GM04503 (cell line): ENCODE results near the gene SLC39A13.

Experiments
- DNase-seq: peaks from one replicate; pipeline ENCODE4 v3.0.0-alpha.2; 2012; ENCODE audit warnings: low read depth

SLC39A13 gene

DNA sequence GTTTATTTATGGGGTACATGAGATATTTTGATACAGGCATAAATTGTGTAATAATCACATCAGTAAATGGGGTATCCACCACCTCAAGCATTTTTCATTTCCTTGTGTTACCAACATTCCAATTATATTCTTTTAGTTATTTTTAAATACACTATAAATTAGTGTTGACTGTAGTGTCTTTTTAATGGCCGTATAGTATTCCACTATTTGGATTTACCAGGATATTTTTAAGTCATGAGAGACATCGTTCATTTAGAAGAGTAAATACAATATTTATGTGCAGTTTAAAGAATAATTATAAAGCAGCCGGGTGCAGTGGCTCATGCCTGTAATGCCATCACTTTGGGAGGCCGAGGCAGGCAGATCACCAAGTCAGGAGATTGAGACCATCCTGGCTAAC, 23.9 kb upstream of the SLC39A13 start:
- DNase-seq, result no peak

DNA sequence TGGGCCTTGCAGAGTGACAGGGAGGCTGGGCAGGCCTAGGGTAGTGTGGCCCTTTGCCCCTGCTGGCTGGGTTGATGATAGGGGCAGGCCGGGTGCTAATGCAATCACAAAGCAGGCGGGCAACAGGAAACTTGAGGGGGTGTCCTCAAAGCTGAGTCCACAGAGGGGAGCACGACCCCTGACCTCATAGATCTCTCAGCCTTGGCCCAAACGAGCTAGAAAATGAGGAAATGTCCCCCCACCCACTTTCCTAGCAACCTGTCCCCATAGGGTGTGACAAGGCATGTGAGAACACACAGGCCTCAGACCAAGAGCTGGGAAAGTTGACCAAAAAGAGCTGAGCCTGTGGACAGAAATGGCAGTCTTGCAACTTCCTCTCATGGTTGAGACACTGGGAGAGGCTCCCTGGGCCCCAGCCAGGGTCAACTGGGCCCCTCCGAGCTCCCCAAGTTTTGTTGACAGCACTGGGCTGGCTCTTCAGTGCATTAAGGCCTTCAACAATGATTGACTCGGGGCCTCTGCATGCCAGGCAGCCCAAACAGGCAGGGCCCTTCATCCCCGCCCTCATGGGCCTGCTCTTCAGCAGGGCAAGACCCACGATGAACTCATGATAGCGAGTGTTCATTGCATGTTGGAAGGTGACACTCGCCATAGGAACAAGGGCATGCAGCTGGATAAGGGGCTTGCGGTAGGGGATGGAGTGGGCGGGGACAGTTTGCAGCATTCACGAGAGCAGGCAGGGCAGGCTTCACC, 20.3 kb upstream of the SLC39A13 start:
- DNase-seq, result no peak

DNA sequence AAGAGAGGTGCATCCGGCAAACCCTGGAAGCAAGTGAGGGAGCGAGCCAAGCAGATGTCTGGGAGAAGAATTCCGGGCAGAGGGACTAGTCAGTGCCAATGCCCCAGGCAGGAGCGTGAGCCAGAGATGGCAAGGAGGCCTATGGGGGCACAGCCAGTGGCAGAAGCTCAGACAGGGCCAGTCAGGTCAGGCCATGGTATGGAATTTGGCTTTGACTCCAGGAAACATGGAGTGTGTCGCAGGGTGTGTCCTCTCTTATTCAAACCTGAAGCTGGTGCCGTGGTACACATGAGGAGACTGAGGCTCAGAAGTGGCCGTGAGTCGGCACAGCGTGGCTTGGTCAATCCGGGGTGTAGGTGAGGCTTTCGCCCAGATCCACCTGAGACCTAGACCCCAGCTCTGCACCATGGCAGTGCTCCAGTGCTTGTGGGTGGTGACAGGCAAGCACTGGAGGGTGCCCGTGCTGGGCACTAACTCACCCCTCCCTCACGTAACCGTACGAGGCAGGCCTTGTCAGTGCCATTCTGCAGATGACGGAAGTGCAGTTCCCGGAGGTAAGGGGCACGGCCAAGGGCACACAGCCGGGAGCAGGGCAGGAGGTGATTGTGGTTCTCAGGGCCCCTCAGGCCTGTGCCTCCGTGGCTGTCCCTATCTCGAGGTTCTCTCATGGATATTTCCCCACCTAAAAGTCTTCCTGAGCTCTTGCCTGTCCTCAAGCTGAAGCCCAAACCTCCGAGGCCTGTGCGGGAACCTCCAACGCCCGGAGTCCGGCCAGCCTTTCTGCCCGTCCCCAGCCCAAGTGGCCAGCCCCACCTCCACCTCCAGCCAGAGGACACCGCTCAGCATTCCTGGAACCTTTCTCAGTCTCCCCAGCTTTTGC, 19.5 kb upstream of the SLC39A13 start:
- DNase-seq, result no peak

DNA sequence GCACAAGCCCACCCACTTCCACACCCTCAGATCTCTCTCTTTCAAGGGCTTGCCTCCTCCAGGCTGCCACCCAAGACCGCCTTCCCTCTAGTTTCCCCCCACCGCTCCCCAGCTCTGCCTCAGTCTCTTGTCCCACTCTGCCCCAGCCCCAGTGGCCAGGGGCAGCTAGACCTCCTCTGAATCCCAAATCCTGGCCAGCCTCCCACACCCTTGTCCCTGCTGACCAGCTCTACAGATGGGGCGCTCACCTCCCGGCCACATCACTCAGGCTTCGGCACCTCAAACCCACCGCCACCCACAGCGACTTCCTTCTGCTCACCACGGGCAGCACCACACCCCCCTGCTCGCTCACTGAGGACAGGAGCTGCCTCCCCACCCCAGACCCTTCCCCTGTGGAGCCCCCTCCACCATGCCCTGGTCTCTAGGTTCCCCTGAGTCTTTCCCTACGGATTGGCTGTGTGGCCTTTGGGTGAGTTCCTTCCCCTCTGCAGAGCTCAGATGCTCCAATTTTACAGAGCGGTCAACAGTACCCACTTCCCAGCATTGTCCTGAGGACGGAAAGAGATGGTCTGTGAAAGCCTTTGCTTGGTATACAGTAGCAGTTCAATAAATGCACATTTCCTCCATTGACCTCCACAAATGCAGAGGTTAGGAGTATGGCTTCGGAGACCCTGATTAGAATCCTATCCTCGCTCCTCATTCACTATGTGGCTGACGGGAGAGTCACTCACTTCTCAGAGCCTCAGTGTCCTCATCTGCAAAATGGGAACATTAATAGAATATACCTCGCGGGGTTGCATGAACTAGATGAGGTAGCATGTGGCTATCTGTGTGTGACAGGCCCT, 18.6 kb upstream of the SLC39A13 start:
- DNase-seq, result no peak

DNA sequence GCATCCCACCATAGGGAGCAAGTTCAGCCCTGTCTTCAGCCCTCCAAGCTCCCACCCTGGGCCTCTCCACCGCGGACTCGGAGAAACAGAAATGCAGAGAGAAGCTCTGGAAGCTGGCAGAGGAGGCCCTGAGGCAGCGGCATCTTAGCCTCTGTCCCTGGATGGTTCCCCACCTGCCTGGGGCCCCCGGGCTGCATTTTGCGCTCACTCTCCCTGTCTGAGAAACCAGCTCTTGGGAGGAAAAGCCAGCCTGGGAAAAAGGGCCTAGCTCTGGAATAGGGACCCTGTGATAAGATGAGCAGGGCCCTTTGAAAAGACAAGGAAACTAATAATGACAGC, 18.0 kb upstream of the SLC39A13 start:
- no peak for DNase-seq

DNA sequence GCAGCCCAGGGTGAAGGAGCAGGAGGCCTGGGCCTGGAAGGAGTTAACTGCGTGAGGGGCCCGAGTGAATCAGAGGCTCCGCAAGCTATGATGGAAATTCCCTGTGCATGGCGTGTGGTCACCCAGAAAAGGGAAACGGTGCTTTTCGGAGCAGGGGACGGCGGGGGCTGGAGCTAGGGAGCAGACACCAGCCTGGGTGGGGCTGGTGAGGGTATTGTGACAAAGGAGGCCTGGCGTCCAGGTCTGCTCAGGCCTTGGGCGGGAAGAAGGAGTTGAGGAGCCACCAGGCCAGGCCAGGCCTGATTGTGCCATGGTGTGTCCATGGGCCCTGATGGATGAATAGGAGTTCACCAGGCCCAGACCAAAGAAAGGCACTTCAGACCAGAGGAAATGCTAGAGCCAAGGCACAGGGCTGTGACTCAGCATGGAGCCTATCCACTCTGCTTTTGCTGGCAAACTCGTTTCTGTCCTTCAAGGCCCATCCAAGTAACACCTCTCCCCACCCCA, 17.3 kb upstream of the SLC39A13 start:
- no peak for DNase-seq

DNA sequence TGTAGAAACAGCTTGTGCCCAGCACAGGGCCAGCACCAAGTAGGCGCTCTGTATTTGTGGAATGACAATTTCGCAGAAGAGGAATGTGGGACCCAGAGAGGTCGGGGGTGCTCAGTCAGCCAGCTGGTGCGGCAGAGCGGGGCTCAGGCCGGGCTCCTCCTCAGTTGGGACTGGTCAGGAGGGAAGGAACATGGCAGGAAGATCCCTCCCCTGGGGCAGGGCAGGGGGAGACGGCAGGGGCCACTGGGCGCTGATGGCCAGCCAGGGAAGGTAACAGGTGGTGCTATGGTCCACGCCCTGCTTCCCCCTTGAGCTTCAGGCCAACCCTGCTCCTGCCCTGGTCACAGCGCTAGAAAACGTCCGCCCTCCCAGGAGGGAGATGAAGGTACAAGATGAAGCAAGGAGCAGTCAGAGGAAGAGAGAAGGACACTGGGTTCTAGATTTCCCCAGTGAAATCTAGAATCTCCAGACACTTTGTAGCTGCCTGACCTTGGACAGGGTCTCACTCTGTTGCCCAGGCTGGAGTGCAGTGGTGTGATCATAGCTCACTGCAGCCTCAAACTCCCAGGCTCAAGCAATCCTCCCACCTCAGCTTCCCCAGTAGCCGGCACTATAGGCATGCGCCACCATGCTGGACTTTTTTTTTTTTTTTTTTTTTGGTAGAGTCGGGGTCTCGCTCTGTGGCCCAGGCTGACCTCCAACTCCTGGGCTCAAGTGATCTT, 16.5 kb upstream of the SLC39A13 start:
- DNase-seq, result no peak

DNA sequence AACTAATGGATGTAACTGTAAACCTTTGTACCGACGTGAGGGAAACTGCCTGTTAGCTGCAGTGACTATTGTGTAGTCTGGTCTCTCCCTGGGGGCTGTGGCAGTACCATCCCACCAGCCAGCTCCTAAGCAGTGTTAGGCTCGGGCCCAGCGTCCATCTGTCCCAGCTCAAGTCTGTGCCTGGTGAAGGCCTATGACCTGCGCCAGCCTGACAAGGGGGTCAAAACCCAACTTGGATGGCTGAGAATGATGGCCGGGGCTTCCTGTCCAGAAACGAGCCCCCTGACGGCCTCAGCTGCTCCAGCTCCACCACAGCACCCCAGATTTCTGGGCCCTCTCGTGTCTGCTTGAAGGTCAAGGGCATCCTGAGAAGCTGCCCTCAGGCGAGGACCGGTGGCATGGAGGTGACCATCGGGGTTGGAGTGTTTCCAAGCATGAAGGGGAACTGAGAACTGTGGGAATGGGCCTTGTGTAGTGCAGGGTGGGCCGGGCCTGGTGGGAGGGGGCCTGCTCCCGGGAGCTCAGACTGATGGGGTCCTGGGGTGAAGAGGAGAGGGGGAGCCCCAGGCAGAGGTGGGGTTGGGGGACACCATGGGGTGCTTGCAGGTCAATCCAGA, 15.7 kb upstream of the SLC39A13 start:
- no peak for DNase-seq

DNA sequence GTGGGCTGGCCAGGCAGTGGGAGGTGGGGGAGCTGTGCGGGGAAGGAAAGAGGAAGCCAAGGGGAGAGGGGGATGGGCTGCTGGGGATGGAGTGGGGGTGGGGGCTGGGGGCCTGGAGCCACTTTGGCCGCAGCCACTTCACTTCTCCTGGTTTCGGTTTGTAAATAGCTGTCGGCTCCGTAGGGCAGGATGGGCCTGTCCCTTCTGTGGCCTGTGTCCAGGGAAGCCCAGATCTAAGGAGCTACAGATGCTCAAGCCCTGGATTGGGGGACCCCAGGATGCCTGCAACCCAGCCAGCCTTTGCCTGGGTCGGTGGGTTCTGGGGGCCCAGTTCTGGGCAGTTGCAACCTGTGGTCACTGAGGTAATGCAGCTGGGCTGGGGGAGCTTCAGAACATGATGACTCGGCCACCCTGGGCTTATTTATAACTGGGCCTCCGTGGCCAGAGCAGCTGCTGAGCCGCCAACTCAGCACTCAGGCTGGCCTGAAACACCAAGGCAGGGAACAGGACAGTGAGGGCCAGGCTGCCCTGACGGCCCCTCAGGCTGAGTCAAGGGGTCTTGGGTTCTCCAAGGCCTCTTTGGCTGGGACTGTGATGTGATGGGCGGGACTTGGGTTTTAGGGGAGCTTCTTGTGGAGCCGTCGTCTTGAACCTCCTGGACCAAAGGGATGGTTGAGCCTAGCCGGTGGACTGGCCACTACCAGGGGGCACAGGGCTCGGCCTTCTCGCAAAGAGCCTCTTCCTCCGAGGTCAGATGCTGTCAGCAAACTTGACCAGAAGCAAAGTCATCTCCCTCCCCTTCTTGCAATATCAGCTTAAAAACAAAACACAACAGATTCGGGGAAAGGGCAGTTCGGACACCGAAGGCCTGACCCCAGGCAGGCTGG, 15.0 kb upstream of the SLC39A13 start:
- no peak for DNase-seq

DNA sequence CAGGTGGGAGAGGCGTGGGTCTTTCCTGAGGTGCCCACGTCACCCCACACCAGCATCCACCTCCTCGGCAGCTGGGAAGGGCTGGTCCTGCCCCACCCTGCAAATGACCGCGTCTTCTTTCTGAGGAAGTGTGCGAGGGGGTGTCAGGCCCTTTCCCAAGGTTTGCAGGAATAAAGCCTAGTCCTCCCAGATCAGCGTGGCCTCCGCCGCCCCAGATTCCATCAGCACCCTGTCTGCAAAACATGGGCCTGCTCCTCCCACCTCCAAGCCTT, 14.4 kb upstream of the SLC39A13 start:
- no peak for DNase-seq

DNA sequence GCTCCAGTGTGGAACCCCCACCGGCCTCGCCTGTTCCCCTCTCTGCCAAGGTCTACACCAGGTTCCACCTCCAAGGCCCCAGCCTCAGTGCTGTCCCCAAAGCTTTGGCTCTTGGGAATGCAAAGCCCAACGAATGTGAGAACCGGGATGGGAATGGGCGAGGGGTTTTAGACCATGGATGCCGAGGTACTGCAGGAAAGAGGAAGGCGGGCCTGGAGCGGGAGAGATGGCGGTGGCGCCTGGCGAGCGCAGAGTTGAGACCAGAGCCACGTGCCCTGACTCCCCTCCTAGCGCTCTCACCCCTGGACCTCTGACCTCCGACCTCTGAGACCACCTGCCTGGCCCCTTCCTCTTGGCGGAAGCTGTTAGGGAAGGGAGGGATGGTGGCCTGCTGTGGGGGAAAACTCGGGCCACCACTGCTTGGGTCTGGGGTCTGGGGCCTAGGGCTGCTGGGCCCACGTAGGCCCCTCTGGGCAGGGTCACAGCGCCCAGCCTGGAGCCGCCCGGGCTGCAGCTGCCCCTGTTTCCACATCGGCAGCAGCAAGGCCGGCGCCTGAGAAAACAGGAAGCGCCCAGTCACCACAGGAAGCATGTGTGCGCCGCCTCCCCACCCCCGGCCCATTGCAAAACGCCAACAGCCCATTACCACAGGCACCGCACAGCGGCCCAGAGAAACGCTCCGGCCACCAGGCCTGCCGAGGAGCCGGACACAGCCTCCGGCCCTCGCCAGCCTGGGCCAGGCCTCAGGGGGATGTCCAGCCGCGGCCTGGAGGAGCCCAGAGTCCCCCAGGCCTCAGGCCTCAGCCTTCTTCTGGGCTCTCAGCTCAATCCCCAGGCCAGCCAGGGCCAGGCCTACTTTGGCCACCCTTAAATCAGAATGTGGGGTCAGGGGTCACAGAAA, 13.8 kb upstream of the SLC39A13 start:
- no peak for DNase-seq

DNA sequence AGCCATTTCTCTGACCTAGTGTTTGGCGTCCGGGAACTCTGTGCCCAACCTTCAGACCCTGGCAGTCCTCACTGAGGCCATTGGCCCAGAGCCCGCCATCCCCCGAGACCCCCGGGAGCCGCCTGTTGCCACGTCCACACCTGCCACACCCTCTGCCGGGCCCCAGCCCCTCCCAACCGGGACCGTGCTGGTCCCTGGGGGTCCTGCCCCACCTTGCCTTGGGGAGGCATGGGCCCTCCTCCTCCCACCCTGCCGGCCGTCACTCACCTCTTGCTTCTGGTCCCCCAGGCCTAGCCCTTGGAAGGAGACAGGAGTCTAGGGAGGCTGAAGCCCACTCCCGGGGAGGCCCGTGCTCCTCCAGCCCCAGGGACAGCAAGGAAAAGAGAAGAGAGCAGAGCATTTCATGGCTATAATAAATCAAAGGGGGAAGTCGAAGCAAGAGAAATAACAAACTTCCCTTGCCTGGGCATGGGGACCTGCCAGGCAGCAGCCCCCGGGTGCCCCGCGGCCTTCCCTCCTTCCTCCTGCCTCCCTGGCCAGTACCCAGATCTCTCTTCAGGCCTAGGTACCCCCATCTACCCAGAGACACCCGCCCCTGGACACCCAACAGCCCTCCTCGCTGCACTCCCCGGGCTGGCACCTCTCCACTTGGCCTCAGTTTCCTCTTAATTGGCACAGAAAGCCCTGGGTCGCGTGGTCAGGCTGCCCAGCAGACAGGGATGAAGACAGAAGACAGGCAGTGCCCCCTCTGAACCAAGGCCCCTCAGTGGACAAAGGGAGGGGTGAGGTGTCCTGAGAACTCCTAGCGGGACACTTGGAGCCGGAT, 13.0 kb upstream of the SLC39A13 start:
- no peak for DNase-seq

DNA sequence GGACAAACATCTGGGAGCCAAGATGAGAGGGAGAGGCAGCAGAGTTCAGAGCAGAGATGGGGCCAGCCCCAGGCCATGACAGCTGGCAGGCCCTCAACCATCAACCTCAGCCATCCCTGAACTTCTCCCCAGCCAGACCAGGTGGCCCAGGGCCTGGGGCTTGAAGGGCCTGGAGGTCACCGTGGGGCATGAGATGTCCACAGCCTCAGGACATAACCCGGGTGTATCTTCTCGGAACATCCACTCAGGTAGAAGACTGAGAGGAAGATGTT, 12.4 kb upstream of the SLC39A13 start:
- no peak for DNase-seq

DNA sequence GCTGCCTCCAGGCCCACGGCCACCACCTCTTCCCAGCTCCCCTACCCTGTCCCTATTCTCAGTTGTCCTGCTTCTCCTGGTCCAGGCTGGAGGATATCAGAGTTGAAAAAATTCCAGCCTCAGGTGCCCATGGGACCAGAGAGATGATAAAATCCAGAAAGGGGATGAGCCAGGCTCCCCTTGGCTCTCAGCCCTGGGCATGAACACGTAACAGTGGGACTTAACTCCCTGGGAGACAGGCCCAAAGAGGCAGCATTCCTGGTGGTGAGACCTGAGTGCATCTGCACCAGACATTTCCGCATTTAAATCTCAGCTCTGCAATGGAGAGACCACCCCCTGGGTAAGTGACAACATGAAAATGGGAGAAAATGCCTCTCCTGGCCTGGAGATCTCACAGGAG, 10.4 kb upstream of the SLC39A13 start:
- DNase-seq, result no peak

DNA sequence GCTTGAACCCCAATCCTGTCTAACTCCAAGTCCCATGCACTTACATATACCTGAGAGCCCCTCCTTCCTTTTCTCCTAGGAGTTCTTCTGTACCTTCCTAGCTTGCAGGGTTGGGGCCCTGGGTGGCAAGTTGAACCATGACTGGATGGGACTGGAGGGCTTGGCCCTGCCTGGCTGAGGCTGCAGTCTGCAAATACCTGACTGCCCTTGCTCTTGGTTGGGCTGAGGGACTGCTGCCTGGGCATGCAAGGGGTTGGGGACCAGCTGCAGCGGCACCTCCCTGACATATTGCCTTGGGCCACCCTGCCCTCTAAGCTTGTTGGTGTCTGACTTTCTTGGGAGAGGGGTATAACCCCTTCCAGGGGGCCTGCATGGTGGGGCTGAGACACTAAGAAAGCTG, 9.8 kb upstream of the SLC39A13 start:
- DNase-seq, result no peak

DNA sequence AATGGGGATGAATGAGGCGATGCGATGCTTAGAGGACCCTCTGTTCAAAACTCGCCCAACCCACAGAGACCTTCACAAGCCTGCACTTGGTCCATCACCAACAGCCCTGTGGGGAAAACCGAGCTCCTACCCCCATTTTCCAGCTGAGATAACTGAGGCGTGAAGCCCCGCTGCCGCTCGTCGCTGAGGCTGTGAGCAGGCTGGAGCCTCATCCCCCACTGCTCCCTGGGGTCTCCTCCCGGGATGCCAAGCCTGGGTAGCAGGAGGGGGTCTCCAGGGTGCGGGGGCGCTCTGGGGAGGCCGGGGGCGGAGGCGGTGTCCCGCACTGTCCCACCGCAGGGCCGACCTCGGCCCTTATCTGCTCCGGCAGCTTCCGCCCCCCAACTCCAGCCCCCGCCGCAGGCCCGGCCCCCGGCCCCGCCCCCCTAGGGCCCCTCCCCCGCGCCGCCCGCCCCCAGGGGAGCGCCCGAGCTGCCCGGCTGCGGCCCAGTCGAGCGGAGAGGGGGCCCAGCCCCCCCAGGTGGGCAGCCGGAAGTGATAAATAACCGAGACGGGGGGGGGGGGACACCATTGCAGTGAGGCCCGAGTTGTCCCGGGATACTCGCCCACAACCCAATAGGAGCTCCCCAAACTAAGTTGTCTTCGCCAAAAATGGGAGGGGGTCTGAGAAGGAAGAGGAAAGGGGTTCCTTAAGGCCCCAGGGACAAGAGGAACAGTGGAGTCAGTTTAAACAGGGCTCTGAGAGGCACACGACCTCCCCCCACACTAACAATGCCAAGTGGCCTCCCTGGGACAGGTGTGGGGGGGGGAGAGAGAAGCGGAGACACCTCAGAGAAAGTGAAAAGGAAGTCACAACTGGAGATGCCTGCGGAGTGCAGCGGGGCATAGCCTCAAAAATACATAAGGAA, 8.3 kb upstream of the SLC39A13 start:
- DNase-seq, result no peak

DNA sequence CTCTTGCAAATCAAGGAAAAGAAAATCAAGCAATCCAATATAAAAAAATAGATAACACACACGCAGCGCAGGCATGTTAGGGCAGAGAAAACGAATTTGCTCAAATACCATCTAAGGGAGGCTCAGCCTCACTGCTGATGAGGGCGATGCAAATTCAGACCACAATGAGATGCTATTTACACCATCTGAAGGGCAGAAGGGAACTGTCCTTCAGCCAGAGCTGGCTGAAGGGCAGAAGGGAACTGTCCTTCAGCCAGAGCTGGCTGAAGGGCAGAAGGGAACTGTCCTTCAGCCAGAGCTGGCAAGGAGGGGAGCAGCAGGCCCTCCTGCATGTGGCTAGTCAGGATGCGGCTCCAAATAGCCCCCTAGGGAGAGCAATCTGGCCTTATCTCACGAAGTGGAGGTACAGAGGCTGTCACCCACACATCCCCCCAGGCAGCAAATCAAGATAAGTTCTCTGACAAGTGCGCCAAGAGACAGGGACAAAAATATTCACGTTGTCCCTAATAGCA, 7.6 kb upstream of the SLC39A13 start:
- no peak for DNase-seq

DNA sequence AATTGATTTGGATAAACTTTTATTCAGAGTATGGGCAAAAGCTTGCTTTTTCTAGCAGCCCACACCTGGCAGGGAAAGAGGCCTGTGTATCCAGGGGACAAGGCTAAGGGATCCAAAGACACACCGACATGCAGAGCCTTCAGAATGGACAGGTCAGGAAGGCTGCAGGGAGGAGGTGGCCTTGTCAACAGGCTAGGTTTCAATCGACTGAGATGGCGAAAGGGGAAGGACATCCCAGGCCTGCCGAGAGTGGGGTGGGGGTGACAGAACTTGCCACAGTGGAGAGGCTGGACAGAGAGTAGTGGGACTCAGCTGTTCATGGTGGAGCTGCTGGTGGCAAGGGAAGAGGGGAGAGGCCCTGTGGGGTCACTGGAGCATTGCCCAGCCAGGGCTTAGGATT, 5.3 kb upstream of the SLC39A13 start:
- no peak for DNase-seq
